Islet precursor cell (in vitro differentiated cells): Measurements from ENCODE around the gene CTSF.
"Not testable (repeated sequence)": the region's sequence is repeated elsewhere in the genome, so short reads cannot be mapped to it uniquely, and the experiment has no call there.

ENCODE experiments used
- DNase-seq: peaks from one replicate; pipeline ENCODE4 v3.0.0-alpha.2; 2018

Gene CTSF

GRCh38 chr11:66557733-66558326 lies 10.6 kb downstream of the CTSF start:
- DNase-seq = peak; percentile 45

- DNase-seq = no peak
Measured at GRCh38 chr11:66556086-66556485, 12.3 kb downstream of the CTSF start.

- no peak for DNase-seq
Measured at GRCh38 chr11:66555416-66555815, 13.0 kb downstream of the CTSF start.

- no peak for DNase-seq
Measured at GRCh38 chr11:66554602-66555001, 13.8 kb downstream of the CTSF start.

GRCh38 chr11:66550887-66551286 lies 17.5 kb downstream of the CTSF start:
- no peak for DNase-seq

- no peak for DNase-seq
Measured at GRCh38 chr11:66549696-66550095, 18.7 kb downstream of the CTSF start.

- DNase-seq = peak; percentile 53
Measured at GRCh38 chr11:66548774-66549630, 19.4 kb downstream of the CTSF start.

GRCh38 chr11:66548041-66548440 lies 20.4 kb downstream of the CTSF start:
- DNase-seq = peak; percentile 46

DNA sequence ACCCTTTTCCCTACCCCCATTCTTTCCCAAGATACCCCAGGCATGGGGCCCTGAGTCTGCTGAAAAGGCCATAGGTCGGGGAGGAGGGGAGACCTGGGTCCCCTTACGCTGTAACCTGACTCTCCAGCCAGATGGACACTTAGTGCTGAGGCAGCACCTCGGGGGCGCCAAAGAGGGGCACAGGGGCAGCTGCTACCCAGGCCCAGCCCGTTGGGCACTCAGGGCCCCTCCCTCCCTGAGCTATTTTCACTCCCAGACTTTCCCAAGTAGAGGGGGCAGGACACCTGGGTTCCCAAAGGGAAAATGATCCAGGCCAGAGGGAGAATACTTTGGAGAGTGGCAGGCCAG lies 20.8 kb downstream of the CTSF start:
- peak; percentile 49 for DNase-seq

DNA sequence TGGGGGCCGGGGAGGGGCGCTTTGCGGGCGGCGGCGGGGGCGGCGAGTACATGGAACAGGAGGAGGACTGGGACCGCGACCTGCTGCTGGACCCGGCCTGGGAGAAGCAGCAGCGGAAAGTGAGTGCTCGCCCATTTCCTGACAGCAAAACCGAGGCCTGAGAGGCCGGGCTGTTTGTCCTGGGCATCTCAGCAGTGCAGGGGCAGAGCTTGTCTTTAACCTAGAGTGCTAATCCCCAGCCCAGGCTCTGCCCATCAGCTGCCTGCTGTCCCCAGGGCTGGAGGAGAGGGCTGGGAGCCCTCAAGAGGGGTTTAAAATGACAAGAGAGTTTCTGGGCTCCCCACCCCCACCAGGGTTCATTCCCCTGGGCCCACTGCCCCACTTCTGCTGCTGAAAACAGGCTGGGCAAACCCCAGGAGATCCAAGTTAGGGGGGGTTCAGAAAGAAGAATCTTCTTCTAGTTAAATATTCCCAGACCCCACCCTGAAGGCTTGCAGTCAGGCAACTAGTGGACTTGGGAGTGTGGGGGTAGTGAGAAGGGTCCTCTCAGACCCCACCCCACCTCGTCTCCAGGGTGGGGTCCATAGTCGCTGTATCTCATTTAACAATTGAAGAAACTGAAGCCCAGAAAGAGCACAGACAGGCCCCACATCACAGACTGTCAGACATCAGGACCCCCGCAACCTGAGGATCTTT lies 21.3 kb downstream of the CTSF start:
- peak; percentile 56 for DNase-seq

- DNase-seq = peak; percentile 58
Measured at GRCh38 chr11:66546368-66546965, 21.9 kb downstream of the CTSF start, which contains the start of gene ACTN3. Gene ACTN3, plus strand, starts transcription at chr11:66546903. Its CDS starts 35 bp downstream, at chr11:66546938.

- peak; percentile 98 for DNase-seq
Measured at GRCh38 chr11:66545701-66546367, 22.6 kb downstream of the CTSF start, which contains the start of gene ZDHHC24. Gene ZDHHC24, minus strand, starts transcription at chr11:66546048. Its CDS starts 45 bp downstream, at chr11:66546003.

DNA sequence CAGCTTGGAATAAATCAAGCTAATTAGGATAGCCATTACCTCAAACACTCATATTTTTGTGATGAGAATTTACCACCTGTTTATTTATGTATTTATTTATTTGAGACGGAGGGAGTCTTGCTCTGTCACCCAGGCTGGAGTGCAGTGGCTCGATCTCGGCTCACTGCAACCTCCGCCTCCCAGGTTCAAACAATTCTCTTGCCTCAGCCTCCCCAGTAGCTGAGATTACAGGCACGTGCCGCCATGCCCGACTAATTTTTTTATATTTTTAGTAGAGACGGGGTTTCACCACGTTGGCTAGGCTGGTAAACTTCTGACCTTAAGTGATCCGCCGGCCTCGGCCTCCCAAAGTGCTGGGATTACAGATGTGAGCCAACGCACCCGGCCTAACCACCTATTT lies 23.5 kb downstream of the CTSF start:
- peak; percentile 37 for DNase-seq

GRCh38 chr11:66543263-66544107 lies 24.9 kb downstream of the CTSF start:
- peak; percentile 90 for DNase-seq

- no peak for DNase-seq
Measured at GRCh38 chr11:66542362-66542761, 26.0 kb downstream of the CTSF start.

- peak; percentile 40 for DNase-seq
Measured at GRCh38 chr11:66541892-66542291, 26.5 kb downstream of the CTSF start.

DNA sequence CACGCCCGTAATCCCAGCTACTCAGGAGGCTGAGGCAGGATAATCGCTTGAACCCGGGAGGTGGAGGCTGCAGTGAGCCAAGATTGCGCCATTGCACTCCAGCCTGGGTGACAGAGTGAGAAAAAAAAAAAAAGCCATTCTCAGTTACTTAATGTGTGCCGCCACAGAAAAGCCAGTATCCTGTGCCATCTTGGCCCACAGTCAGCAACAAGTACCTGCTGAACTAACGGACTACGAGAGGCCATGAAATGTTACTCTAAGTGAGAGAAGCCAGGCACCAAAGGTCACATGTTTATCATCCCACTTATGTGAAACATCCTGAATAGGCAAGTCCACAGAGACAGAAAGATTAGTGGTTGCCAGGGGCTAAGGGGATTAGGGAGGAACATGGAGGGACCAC lies 27.8 kb downstream of the CTSF start:
- not testable (repeated sequence) for DNase-seq

DNA sequence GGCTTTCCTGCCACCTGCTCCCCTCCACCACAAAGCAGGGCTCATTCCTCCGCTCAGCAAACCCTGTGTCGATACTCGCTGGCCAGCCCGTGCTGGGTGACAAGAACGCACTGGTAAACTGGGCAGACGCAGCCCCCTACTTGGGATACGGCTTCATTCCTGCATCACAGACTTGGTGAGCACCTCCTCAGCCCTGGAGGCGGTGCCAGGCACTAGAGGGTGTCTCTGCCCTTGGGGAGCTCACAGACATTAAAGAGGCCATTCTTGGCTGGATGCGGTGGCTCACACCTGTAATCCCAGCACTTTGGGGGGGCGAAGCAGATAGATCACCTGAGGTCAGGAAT lies 28.6 kb downstream of the CTSF start:
- no peak for DNase-seq

- DNase-seq = peak; percentile 49
Measured at GRCh38 chr11:66539170-66539869, 29.1 kb downstream of the CTSF start.

- no peak for DNase-seq
Measured at GRCh38 chr11:66532784-66533183, 35.6 kb downstream of the CTSF start.

DNA sequence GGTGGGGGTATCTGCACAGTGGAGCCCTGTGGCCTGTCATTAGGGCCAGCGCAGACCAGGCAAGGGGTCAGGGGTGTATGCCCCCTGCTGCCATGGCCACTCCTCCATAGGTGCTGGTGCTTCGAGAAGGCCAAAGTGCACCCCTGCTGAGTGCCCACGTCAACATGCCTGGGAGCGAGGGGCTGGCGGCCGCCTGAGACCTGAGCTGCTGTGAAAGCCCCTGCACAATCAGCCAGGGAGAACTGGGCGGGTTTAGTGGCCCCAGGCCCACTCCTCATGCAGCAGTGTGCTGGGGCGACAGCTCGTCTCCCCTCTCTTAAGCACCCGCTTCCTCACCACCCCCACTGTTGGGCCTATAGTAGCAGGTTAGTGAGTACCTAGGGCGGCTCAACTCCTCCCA lies 36.6 kb downstream of the CTSF start:
- peak; percentile 44 for DNase-seq
